SKM-1 (cell line): ENCODE measurements around the gene CLASRP.

ENCODE experiments used
- DNase-seq: peaks from one replicate; lab custom pipeline; 2025; ENCODE audit not compliant: unreplicated experiment; lab: John Stamatoyannopoulos, UW

Gene CLASRP

DNA sequence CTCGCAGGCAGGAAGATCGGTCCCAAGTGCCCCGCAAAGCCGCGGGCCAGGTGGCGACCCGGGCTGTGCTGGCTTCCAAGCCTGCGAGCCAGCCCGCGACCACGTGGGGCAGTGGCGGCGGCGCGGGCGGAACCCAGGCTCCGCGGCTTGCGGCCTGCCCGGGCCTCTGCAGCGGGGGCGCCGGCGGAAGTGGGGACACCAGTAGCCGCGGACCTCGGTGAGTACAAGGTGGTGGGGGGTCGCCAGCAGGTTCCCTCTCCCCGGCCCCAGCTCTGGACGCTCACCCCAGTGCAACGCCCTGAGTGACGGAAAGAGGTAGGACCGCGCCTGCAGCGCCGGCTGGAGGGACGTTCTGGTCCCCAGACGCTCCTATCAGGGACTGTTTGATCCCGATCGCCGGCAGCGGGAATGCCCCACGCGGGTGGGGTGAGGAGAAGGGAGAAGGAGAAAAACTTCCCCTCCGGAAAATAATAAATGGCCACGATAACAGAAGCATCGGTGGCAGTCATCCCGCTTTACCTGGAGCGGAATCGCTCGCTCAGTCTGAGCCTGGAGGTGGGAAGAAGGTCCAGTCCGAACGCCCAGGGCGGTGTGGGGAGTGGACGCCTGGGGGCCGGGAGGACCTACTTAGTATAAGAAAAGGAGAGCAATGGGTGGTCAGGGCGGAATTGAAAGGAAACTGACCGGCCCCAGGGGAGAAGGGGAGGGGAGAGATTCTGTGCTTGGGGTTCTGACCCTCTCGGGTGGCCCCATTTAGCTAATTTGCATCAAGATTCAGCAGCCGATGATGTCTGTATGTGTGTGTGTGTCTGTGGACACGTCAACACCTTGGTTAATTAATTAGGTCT is 40.4 kb downstream of the CLASRP start, which contains the start of gene GEMIN7:
GEMIN7 (plus strand) TSS at position 198 of the 848 bp plus-strand sequence. CDS start 10,855 bp downstream, outside the sequence.
- DNase-seq = no peak

- no peak for DNase-seq
These were observed 41.1 kb downstream of the CLASRP start for GRCh38 chr19:45079911-45080370.

- DNase-seq = no peak
These were observed 43.3 kb downstream of the CLASRP start for GRCh38 chr19:45082170-45082569.

DNA sequence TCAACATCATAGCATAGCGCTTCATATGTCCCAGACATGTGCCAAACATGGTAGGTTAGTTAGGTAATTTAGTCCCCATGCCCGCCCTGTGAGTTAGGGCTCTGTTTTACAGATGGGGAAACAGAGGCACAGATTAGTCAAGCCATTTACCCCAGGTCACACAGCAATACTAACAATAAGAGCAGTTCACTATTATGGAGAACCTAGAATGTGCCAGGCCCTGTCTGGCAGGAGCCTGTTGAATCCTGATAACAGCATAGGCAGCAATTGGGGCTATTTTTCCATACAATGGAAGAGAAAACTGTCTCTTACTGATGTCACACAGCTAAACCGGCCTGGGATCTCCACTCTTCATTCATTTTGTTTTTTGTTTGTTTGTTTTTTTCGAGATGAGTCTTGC is 47.6 kb downstream of the CLASRP start:
- no peak for DNase-seq

DNA sequence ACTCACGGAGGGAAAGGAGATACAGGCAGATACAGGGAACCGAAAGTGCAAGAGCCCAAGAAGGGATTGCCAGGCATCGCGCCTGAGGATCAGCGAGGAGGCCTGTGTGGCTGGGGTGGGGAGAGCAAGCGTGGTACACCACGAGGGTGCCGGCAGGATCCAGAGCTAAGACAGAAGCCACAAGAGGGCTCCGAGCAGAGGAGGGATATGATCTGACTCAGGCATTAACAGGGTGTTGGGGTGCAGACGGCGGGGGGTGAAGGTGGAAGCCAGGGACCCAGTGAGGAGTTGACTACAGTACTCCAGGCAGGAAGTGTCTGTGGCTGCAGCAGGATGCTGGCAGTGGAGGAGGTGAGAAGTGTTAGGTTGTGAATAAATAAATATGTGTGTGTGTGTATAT is 48.7 kb downstream of the CLASRP start:
- no peak for DNase-seq

DNA sequence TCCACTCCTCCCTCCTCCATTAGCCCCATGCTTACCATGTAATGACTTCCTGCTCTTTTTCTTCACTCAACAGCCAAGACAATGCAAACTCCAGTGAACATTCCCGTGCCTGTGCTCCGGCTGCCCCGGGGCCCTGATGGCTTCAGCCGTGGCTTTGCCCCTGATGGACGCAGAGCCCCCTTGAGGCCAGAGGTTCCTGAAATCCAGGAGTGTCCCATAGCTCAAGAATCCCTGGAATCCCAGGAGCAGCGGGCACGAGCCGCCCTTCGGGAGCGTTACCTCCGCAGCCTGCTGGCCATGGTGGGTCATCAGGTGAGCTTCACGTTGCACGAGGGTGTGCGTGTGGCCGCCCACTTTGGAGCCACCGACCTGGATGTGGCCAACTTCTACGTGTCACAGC is 51.2 kb downstream of the CLASRP start:
- DNase-seq = no peak

- no peak for DNase-seq
These were observed 51.8 kb downstream of the CLASRP start for GRCh38 chr19:45090606-45091005.

- no peak for DNase-seq
These were observed 52.4 kb downstream of the CLASRP start for GRCh38 chr19:45091031-45091923.

DNA sequence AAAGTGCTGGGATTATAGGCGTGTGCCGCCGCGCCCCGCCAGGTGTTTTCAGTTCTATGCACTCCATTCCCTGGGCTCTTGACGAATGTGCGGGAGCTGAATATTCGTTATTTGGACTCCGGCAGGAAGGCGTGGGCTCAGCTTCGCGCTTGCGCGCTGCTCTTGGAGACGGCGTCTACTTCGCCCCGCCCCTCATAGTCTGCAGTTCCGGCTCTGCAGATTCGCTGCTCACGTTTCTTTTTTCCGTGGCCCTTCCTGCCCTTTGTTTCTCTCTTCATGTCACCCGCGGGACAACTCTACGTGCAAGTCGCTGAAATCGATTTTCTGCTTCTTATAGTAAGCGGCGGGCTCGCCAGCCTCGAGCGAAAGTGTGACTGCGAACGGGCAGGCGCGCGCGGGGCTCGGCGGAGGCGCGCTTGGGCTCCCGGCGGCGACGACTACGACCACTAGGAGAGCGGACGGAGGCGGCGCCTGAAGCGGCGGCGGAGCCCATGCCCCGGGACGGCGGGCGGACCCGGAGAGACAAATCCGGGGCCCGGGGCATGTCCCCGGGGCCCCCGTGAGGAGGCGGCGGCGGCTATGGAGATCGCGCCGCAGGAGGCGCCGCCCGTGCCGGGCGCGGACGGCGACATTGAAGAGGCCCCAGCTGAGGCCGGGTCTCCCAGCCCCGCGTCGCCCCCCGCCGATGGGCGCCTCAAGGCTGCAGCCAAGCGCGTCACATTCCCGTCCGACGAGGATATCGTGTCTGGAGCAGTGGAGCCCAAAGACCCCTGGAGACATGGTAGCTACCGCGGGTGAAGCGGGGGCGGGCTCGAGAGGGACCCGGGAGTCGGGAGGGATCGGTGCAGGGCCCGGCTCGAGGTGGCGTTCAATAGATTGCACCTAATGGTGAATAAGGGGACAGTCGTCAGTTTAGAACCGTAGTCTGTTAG is 54.2 kb downstream of the CLASRP start, which contains the start of gene PPP1R37:
PPP1R37 (plus strand) TSS at position 433 of the 932 bp plus-strand sequence; CDS start at position 580, 147 bp downstream.
- peak; percentile 41 for DNase-seq

DNA sequence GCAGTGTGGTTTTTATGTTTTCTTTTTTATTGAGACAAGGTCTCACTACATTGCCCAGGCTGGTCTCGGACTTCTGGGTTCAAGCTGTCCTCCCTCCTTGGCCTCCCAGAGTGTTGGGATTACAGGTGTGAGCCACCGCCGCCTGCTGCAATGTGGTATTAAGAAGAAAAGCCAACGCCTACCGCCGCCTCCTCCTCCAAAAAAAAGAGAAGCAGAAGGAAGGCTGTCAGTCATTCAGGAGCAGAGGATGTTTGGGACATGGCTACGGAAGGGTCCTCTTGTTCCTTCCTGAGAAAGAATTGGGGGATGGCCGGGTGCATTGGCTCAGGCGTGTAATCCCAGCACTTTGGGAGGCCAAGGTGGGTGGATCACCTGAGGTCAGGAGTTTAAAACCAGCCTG is 55.3 kb downstream of the CLASRP start:
- DNase-seq = no peak

DNA sequence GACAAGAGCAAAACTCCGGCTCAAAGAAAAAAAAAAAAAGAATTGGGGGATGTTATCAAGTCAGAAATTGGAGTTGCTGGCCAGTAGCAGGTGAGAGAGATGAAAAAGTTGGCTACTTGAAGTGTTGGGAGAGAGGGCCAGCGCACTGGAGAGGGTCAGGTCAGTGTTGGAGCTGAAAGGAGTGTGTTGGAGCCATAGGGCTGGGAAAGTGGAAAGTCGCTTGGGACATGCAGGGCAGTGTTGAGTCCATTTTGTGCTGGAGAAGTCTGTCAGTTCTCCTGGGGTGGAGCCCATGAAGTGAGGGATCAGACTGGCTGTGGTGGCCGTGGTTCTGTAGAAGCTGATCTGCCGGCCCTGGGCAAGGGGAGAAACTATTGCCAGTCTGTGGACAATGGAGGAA is 55.9 kb downstream of the CLASRP start:
- DNase-seq = no peak

- no peak for DNase-seq
These were observed 56.9 kb downstream of the CLASRP start for GRCh38 chr19:45095496-45096413.

- DNase-seq = no peak
These were observed 57.9 kb downstream of the CLASRP start for GRCh38 chr19:45096700-45097099.

DNA sequence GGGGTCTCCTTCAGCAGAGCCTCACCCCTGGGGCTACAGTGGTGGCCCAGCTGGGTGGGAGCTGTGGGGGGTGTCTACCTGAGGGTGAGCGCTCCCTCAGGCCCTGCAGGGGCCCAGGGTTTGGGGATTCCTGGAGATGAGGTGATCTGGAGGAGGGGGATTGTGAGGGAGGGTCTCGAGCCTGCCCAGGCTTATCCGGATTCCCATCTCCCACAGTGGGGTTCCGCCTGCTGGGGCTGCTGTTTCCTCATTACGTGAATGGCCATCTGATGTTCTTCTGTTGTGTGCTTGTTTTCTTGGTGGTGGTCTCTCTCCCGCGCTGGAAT is 58.6 kb downstream of the CLASRP start:
- no peak for DNase-seq

- DNase-seq = no peak
These were observed 59.1 kb downstream of the CLASRP start for GRCh38 chr19:45097776-45098520.

GRCh38 chr19:45098521-45099466 is 59.9 kb downstream of the CLASRP start:
- DNase-seq = no peak

GRCh38 chr19:45099467-45100191 is 60.8 kb downstream of the CLASRP start:
- DNase-seq = no peak
